ENCODE results near the gene FCMR. TPM values are rescaled to one million over a fixed set of nuclear protein-coding genes. Genes with fewer than 3 reads are reported as not detected.

Gene FCMR
- total and polyA plus RNA-seq, 2 donors (not counting 1 experiment from before 2014, with no cell fraction given), result 711 to 931 TPM

GRCh38 chr1:206923009-206923960 is 1.5 kb upstream of the FCMR start:
- H3K4me1 ChIP-seq (ENCODE audit: control insufficient read depth in 2 of 2, insufficient read depth in 2 of 2, low read length in 2 of 2), result peaks cover 62 to 66% of the 10 kb centered on the region in 2 donors
- Mint-ChIP-seq H3K27ac (no peak overlapping the region), H3K4me3 (no peak overlapping the region), H3K9me3 (ENCODE audit: insufficient read depth) (no peaks in the 10 kb centered on the region), H3K4me1 (peaks cover 32% of the 10 kb centered on the region), H3K27me3 (no peaks in the 10 kb centered on the region)
- H3K9me3 ChIP-seq (ENCODE audit: control extremely low read depth in 1 of 3, control insufficient read depth in 2 of 3, insufficient read depth in 1 of 3, low read length in 2 of 3), result no peaks in the 10 kb centered on the region
- intact Hi-C loops (cut with micrococcal nuclease), result loop anchor here (1.0 to 5.0 kb wide), 4 partner anchors 10 to 574 kb away; partner anchors contain the start of genes CR1, PFKFB2 and YOD1
- ATAC-seq (ENCODE audit: low read depth) (peak; percentile 69), DNase-seq (peak; percentile 91)
- 55% methylated on average over 5 of the region's 12 CpGs for WGBS (ENCODE audit: insufficient coverage)
- peak overlapping the region; percentile 88 to 96 for H3K27ac ChIP-seq (ENCODE audit: low read length in 2 of 2)
- H3K9ac ChIP-seq (ENCODE audit: low read length), result peak overlapping the region; percentile 96
- peak overlapping the region; percentile 25 for H2AFZ ChIP-seq (ENCODE audit: insufficient read depth, low read depth, low read length, poor library complexity, severe bottlenecking)
- peak overlapping the region; percentile 81 for H3K4me2 ChIP-seq (replicated peaks; ENCODE audit: low read depth, low read length, poor library complexity, severe bottlenecking)
- H3K79me2 ChIP-seq (ENCODE audit: control insufficient read depth, insufficient read depth, low read length), result peaks cover 99% of the 10 kb centered on the region
- H3K4me3 ChIP-seq (ENCODE audit: control extremely low read depth in 1 of 5, extremely low read depth in 1 of 5, insufficient read depth in 1 of 5, low read depth in 2 of 5, low read length in 4 of 5), result peak overlapping the region; percentile 69 to 99 (median 84)
- ChIA-PET POLR2A (interaction anchor here (0.6 to 4.2 kb wide), 7 partner anchors 8 to 398 kb away, joined by 3 to 81 read pairs (median 5); partner anchors contain the start of gene CD55), CTCF (interaction anchor here (0.7 to 13.0 kb wide), 9 partner anchors 8 to 311 kb away, joined by 3 to 723 read pairs (median 15); partner anchors contain the start of gene EIF2D)
- no peaks in the 10 kb centered on the region for H3K27me3 ChIP-seq (replicated peaks in 1 of 4; ENCODE audit: control extremely low read depth in 1 of 4, control insufficient read depth in 3 of 4, insufficient read depth in 4 of 4, low read length in 3 of 4)
- TF ChIP-seq EZH2 (IDR thresholded peaks at IDR 0.05; ENCODE audit: borderline replicate concordance, insufficient read depth, low read depth, low read length, poor library complexity, severe bottlenecking), result no peak
- TF ChIP-seq, protein P1, sequence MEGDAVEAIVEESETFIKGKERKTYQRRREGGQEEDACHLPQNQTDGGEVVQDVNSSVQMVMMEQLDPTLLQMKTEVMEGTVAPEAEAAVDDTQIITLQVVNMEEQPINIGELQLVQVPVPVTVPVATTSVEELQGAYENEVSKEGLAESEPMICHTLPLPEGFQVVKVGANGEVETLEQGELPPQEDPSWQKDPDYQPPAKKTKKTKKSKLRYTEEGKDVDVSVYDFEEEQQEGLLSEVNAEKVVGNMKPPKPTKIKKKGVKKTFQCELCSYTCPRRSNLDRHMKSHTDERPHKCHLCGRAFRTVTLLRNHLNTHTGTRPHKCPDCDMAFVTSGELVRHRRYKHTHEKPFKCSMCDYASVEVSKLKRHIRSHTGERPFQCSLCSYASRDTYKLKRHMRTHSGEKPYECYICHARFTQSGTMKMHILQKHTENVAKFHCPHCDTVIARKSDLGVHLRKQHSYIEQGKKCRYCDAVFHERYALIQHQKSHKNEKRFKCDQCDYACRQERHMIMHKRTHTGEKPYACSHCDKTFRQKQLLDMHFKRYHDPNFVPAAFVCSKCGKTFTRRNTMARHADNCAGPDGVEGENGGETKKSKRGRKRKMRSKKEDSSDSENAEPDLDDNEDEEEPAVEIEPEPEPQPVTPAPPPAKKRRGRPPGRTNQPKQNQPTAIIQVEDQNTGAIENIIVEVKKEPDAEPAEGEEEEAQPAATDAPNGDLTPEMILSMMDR (IDR thresholded peaks at IDR 0.05), result no peak
- H3K36me3 ChIP-seq (replicated peaks in 1 of 2; ENCODE audit: control extremely low read depth in 1 of 2, control insufficient read depth in 1 of 2, extremely low read depth in 1 of 2, insufficient read depth in 2 of 2, low read length in 1 of 2), result peaks cover 3 to 24% of the 10 kb centered on the region in 2 experiments
- H4K20me1 ChIP-seq (ENCODE audit: control insufficient read depth, insufficient read depth, low read length, poor library complexity, severe bottlenecking), result peaks cover 23% of the 10 kb centered on the region

Measured in B cell (primary cell).